HepG2 (cell line): ENCODE measurements around the gene FBXO10. TPM values are rescaled to one million over a fixed set of nuclear protein-coding genes. Genes with fewer than 3 reads are reported as not detected.
A peak's percentile ranks its signal among the peaks of the same experiment; 100 is the strongest.

Experiments used
- ARID5B ChIP-seq: IDR thresholded peaks from 2 replicates; pipeline ENCODE4 v1.4.0; 2020; ENCODE audit warnings: mild to moderate bottlenecking, missing genetic modification reagents
- ATF4 ChIP-seq, 2 experiments: fragments of 450-650 bp in 1 of 2; sonication (generic) in 1 of 2; formaldehyde crosslinking; IDR thresholded peaks; 2 replicates each; pipeline versions ENCODE4 v1.5.0 to v1.8.0; 2020 to 2022; ENCODE audit warnings: mild to moderate bottlenecking in 1 of 2, missing genetic modification reagents in 1 of 2
- FOXO1 ChIP-seq: sonication (generic); formaldehyde crosslinking; IDR thresholded peaks from 2 replicates; pipeline ENCODE4 v1.4.0; 2020; ENCODE audit warnings: missing genetic modification reagents
- GATAD1 ChIP-seq: IDR thresholded peaks from 2 replicates; pipeline ENCODE4 v1.6.1; 2016; ENCODE audit warnings: missing genetic modification reagents, missing compliant biosample characterization
- NFE2L1 ChIP-seq: sonication (generic); formaldehyde crosslinking; IDR thresholded peaks from 2 replicates; pipeline ENCODE4 v1.4.0; 2020; ENCODE audit warnings: missing genetic modification reagents, mild to moderate bottlenecking, borderline replicate concordance
- PRDM15 ChIP-seq: sonication (generic); formaldehyde crosslinking; IDR thresholded peaks from 2 replicates; pipeline ENCODE4 v1.4.0; 2020; ENCODE audit warnings: missing genetic modification reagents
- PRPF4 ChIP-seq: fragments of 200-400 bp; formaldehyde crosslinking; IDR thresholded peaks from 2 replicates; pipeline ENCODE4 v1.6.1; 2016; ENCODE audit warnings: low read length, low read depth; ENCODE audit not compliant: poor library complexity, severe bottlenecking
- TEAD3 ChIP-seq: optimal IDR thresholded peaks from 2 replicates; pipeline ENCODE3; 2016; ENCODE audit warnings: borderline replicate concordance
- ZMAT3 ChIP-seq: sonication (generic); formaldehyde crosslinking; conservative IDR thresholded peaks from 2 replicates; pipeline ENCODE4 v1.7.0; 2021; ENCODE audit warnings: missing genetic modification reagents
- ZNF281 ChIP-seq: sonication (generic); formaldehyde crosslinking; IDR thresholded peaks from 2 replicates; pipeline ENCODE4 v1.4.0; 2020; ENCODE audit warnings: missing genetic modification reagents, borderline replicate concordance
- ZNF34 ChIP-seq: sonication (generic); formaldehyde crosslinking; IDR thresholded peaks from 2 replicates; pipeline ENCODE4 v1.4.0; 2020; ENCODE audit warnings: mild to moderate bottlenecking, missing genetic modification reagents, borderline replicate concordance
- ZNF589 ChIP-seq: sonication (generic); formaldehyde crosslinking; conservative IDR thresholded peaks from 2 replicates; pipeline ENCODE4 v1.8.0; 2022; ENCODE audit warnings: mild to moderate bottlenecking, moderate library complexity, missing genetic modification reagents
- ZNF605 ChIP-seq: sonication (generic); formaldehyde crosslinking; IDR thresholded peaks from 2 replicates; pipeline ENCODE4 v1.8.0; 2022; ENCODE audit warnings: mild to moderate bottlenecking, missing genetic modification reagents
- ZNF619 ChIP-seq: sonication (generic); formaldehyde crosslinking; IDR thresholded peaks from 2 replicates; pipeline ENCODE4 v1.4.0; 2020; ENCODE audit warnings: mild to moderate bottlenecking, missing genetic modification reagents
- ZNF75D ChIP-seq: sonication (generic); formaldehyde crosslinking; IDR thresholded peaks from 2 replicates; pipeline ENCODE4 v1.8.1; 2023; ENCODE audit warnings: missing genetic modification reagents, mild to moderate bottlenecking, borderline replicate concordance
- ZNF761 ChIP-seq: sonication (generic); formaldehyde crosslinking; conservative IDR thresholded peaks from 2 replicates; pipeline ENCODE4 v1.4.0; 2020; ENCODE audit warnings: mild to moderate bottlenecking, missing genetic modification reagents
- polyA plus RNA-seq, 8 experiments: library from polyadenylated mRNA; depleted of rRNA in 3 of 8; stranded (reverse) in 7 of 8; unstranded in 1 of 8; fragments of >200 nt; fragmentation: Illumina TruSeq in 4 of 8; extraction: Trizol in 4 of 8; gene quantifications; 2 replicates each; pipeline versions ENCODE4 v1.2.1 to v1.2.3, GENCODE V29; 2011 to 2016; ENCODE audit warnings: low read depth in 4 of 8, missing spikeins in 1 of 8, mixed read lengths in 1 of 8; ENCODE audit not compliant: insufficient read depth in 1 of 8
- total RNA-seq, 5 experiments: library from RNA; depleted of rRNA; stranded (reverse); fragments of >200 nt; fragmentation: Illumina TruSeq; extraction: Trizol; gene quantifications; 2 replicates each; pipeline ENCODE4 v1.2.3, GENCODE V29; 2016; ENCODE audit warnings: low read depth in 1 of 5

FBXO10 gene
- total and polyA plus RNA-seq, 2 of the 13 experiments (the other 11 are each of a cell fraction or from before 2014, with no cell fraction given) = 3.1 to 5.1 TPM

GRCh38 chr9:37592108-37592951 lies 16.1 kb upstream of the FBXO10 start, which contains the start of gene TOMM5 (continued):
- TF ChIP-seq ARID5B (CRISPR knock-in tag) = peak; percentile 68
- peak; percentile 70; the same call in 1 of the 2 replicates for TF ChIP-seq ZNF34 (CRISPR knock-in tag)
- TF ChIP-seq ATF4 (CRISPR knock-in tag; IDR thresholded peaks at IDR 0.05) = peak in 1 of 2 experiments; percentile 61; a peak in 2 of 4 replicates
- peak; percentile 97 for TF ChIP-seq ZNF605 (CRISPR knock-in tag)
- peak; percentile 98 for TF ChIP-seq ZMAT3 (CRISPR knock-in tag)
- no peak for TF ChIP-seq PRPF4
- TF ChIP-seq FOXO1 = peak; percentile 83
- TF ChIP-seq ZNF761 (CRISPR knock-in tag) = peak; percentile 93; the same call in 1 of the 2 replicates
- TF ChIP-seq ZNF75D = peak; percentile 53; the same call in 1 of the 2 replicates
- peak; percentile 73; the same call in 1 of the 2 replicates for TF ChIP-seq PRDM15 (CRISPR knock-in tag)
- TF ChIP-seq TEAD3 (CRISPR knock-in tag) = peak; percentile 56
- peak; percentile 96 for TF ChIP-seq GATAD1 (CRISPR knock-in tag)
- 0 out of 2 replicates have a peak, but pooled peaks have one; percentile 82 for TF ChIP-seq ZNF589 (CRISPR knock-in tag)
- peak; percentile 92; the same call in 1 of the 2 replicates for TF ChIP-seq NFE2L1 (CRISPR knock-in tag)
- no peak for TF ChIP-seq ZNF281 (CRISPR knock-in tag)
- peak; percentile 48; the same call in 1 of the 2 replicates for TF ChIP-seq ZNF619 (CRISPR knock-in tag)
